Pancreas (tissue), 10 donors: ENCODE data around the gene IRAG1. TPM values are rescaled to one million over a fixed set of nuclear protein-coding genes. Genes with fewer than 3 reads are reported as not detected.

ENCODE experiments used
- ATAC-seq, 4 donors: fragments of 200-7000 bp; cut with Tn5 transposase; one replicate each; pipeline versions ENCODE4 v1.8.0 to v1.9.1; 2020; ENCODE audit warnings: mild to moderate bottlenecking in 4 of 4, moderate library complexity in 4 of 4
- DNase-seq, 6 donors: peaks; one replicate each; pipeline ENCODE4 v3.0.0-alpha.2; 2020
- FAIRE-seq: peaks from 2 replicates; lab custom pipeline; 2012; peaks lifted over from hg19 to GRCh38; lab: Jason Lieb, UNC
- H3K27ac ChIP-seq, 4 donors: fragments of 200-600 bp; sonication (generic); 1 replicate in 3 of 4; 2 replicates in 1 of 4; pipeline versions ENCODE4 v1.5.0 to v1.8.0; 2020
- H3K27me3 ChIP-seq, 4 donors: fragments of 200-600 bp; one replicate each; pipeline ENCODE4 v1.8.0; 2021
- H3K36me3 ChIP-seq, 3 donors: fragments of 200-600 bp; sonication (generic) in 1 of 3; one replicate each; pipeline versions ENCODE4 v1.5.0 to v1.8.0; 2020 to 2021
- H3K4me1 ChIP-seq, 3 donors: fragments of 200-600 bp; one replicate each; pipeline ENCODE4 v1.8.0; 2021
- H3K4me3 ChIP-seq, 4 donors: fragments of 200-600 bp; sonication (generic) in 2 of 4; one replicate each; pipeline versions ENCODE4 v1.5.0 to v1.8.0; 2020 to 2021
- H3K9me3 ChIP-seq, 4 donors: fragments of 200-600 bp; one replicate each; pipeline ENCODE4 v1.8.0; 2021
- CTCF ChIP-seq, 4 donors: fragments of 200-600 bp; sonication (generic) in 3 of 4; IDR thresholded peaks; one replicate each; pipeline versions ENCODE4 v1.5.0 to v1.8.0; 2021; ENCODE audit warnings: antibody characterized with exemption in 4 of 4
- WGBS, 2 donors: extraction: QIAGEN DNeasy Blood & Tissue Kit; methylation state at CpG; one replicate each; pipeline ENCODE4 v1.1.7; 2013; 5-methylcytosine and 5-hydroxymethylcytosine counted together
- intact Hi-C, 3 donors: fragments of 100-400 bp; cut with DNase I; formaldehyde crosslinking; loops; one replicate each; pipeline versions ENCODE4 v1.11.1 to v1.14.2; 2022
- polyA plus RNA-seq, 2 donors: library from polyadenylated mRNA; stranded (reverse); fragments of 200-250 nt; gene quantifications; one replicate each; pipeline ENCODE4 v1.2.3, GENCODE V29; 2013
- total RNA-seq, 6 donors: library from RNA; stranded (reverse); fragmentation: NEBNext Ultra II Directional in 4 of 6; extraction: Animal tissue kit (Norgen Biotek cat#: 25700) in 4 of 6; gene quantifications; one replicate each; pipeline versions ENCODE4 v1.2.1 to v1.2.4, GENCODE V29; 2021 to 2023
- donor health status: healthy with polysubstance abuse.
- donor health status: DM: no; HTN: no; CAD: no; lungs with moderate emphysema.
- donor health status: DM: no; HTN: no; CAD: no.
- donor health status: control.
- donor health status: control.
- donor health status: Bipolar disorder and iron deficiency.
- donor health status: DM: yes; HTN: yes; CAD: no.
- donor health status: DM: no; HTN: no; CAD: no.
- donor health status: DM: no; HTN: no; CAD: no.
- donor health status: DM: yes; HTN: yes; CAD: no.

Gene IRAG1
- total and polyA plus RNA-seq, 8 donors, result 0.59 to 5.7 (median 2.0) TPM

- no peak for TF ChIP-seq CTCF (IDR thresholded peaks at IDR 0.05)
- no peak for ATAC-seq
Measured at GRCh38 chr11:10731064-10731680, 37.6 kb upstream of the IRAG1 start.

GRCh38 chr11:10730151-10730550 lies 36.6 kb upstream of the IRAG1 start:
- WGBS, 2 donors, result 64 to 76% methylated on average over 3 of the region's 3 CpGs

More at GRCh38 chr11:10731064-10731680, 37.6 kb upstream of the IRAG1 start:
- WGBS, 2 donors, result 75 to 85% methylated on average over 3 of the region's 3 CpGs
- Histone ChIP-seq H3K27me3 (no peaks in the 10 kb centered on the region), H3K4me3 (no peak overlapping the region), H3K27ac (no peak overlapping the region), H3K36me3 (no peaks in the 10 kb centered on the region), H3K9me3 (no peaks in the 10 kb centered on the region), H3K4me1 (no peaks in the 10 kb centered on the region)
- FAIRE-seq, result no peak
- intact Hi-C loops, result loop anchor here in 2 of 3 donors (5.0 to 10.0 kb wide), 3 partner anchors 319 to 756 kb away; no protein-coding TSS in a partner anchor
- no peak for DNase-seq

GRCh38 chr11:10728789-10729472 lies 35.4 kb upstream of the IRAG1 start:
- Histone ChIP-seq H3K4me3 (no peak overlapping the region), H3K9me3 (no peaks in the 10 kb centered on the region), H3K27me3 (no peaks in the 10 kb centered on the region), H3K4me1 (no peaks in the 10 kb centered on the region), H3K36me3 (no peaks in the 10 kb centered on the region), H3K27ac (no peak overlapping the region)
- FAIRE-seq (no peak), ATAC-seq (no peak), DNase-seq (no peak)
- intact Hi-C loops, result no loop called here
- no peak for TF ChIP-seq CTCF (IDR thresholded peaks at IDR 0.05)
- 37 to 43% methylated on average over 20 of the region's 20 CpGs for WGBS, 2 donors

More at GRCh38 chr11:10730151-10730550, 36.6 kb upstream of the IRAG1 start:
- Histone ChIP-seq H3K9me3 (no peaks in the 10 kb centered on the region), H3K27ac (no peak overlapping the region), H3K4me3 (no peak overlapping the region), H3K27me3 (no peaks in the 10 kb centered on the region), H3K36me3 (no peaks in the 10 kb centered on the region), H3K4me1 (no peaks in the 10 kb centered on the region)
- TF ChIP-seq CTCF (IDR thresholded peaks at IDR 0.05), result no peak
- ATAC-seq, result no peak
- no peak for DNase-seq
- intact Hi-C loops, result loop anchor here in 2 of 3 donors (5.0 to 10.0 kb wide), 3 partner anchors 318 to 755 kb away; no protein-coding TSS in a partner anchor
- FAIRE-seq, result no peak

DNA sequence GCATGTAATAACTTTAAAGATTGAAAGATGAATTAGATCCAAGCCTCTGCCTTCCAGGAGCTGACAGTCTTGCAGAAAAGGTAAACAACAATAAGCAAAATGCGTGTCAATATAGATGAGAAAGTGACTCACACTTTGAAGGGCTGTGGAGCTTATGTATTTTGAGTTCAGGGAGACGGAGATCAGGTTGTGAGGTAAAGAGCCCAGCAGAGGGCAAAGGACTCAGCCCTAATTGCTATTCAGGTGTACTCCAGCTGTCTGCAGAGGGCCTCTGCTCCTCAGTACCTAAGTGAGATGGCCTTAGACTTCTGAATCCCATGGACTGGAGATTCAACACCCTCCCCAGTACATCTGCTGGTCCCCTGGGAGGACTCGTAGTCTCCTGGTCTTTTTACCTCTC lies 34.6 kb upstream of the IRAG1 start:
- DNase-seq (no peak), FAIRE-seq (no peak), ATAC-seq (no peak)
- Histone ChIP-seq H3K27ac (no peak overlapping the region), H3K27me3 (no peaks in the 10 kb centered on the region), H3K4me3 (no peak overlapping the region), H3K4me1 (no peaks in the 10 kb centered on the region), H3K9me3 (no peaks in the 10 kb centered on the region), H3K36me3 (no peaks in the 10 kb centered on the region)
- intact Hi-C loops, result no loop called here
- no peak for TF ChIP-seq CTCF (IDR thresholded peaks at IDR 0.05)
- 64 to 76% methylated on average over 3 of the region's 3 CpGs for whole genome bisulfite sequencing, 2 donors
